Tibial nerve (tissue), 4 donors: ENCODE data around the gene ACAD11. TPM values are rescaled to one million over a fixed set of nuclear protein-coding genes. Genes with fewer than 3 reads are reported as not detected.

ENCODE experiments used
- DNase-seq, 2 donors: peaks; one replicate each; pipeline ENCODE4 v3.0.0-alpha.2; 2019; ENCODE audit warnings: low spot score in 2 of 2
- H3K27ac ChIP-seq, 4 donors: fragments of 200-600 bp; sonication (generic) in 3 of 4; one replicate each; pipeline ENCODE4 v1.5.1; 2017 to 2019; ENCODE audit warnings: mild to moderate bottlenecking in 1 of 4
- H3K27me3 ChIP-seq, 2 donors: fragments of 200-600 bp; sonication (generic) in 1 of 2; one replicate each; pipeline versions ENCODE4 v1.5.1 to v1.6.0; 2017 to 2019
- H3K36me3 ChIP-seq, 3 donors: fragments of 200-600 bp; sonication (generic); one replicate each; pipeline ENCODE4 v1.5.1; 2018 to 2019
- H3K4me1 ChIP-seq, 4 donors: fragments of 200-600 bp; sonication (generic) in 3 of 4; one replicate each; pipeline ENCODE4 v1.5.1; 2017 to 2019
- H3K4me3 ChIP-seq, 4 donors: fragments of 200-600 bp; sonication (generic) in 3 of 4; one replicate each; pipeline ENCODE4 v1.5.1; 2017 to 2019; ENCODE audit warnings: mild to moderate bottlenecking in 1 of 4, moderate library complexity in 1 of 4
- H3K9me3 ChIP-seq, 4 donors: fragments of 200-600 bp; sonication (generic) in 3 of 4; one replicate each; pipeline ENCODE4 v1.5.1; 2017 to 2019
- CTCF ChIP-seq, 5 experiments: fragments of 200-600 bp in 3 of 5; fragments of 450-650 bp in 2 of 5; sonication (generic) in 3 of 5; IDR thresholded peaks; one replicate each; pipeline ENCODE4 v1.5.1; 2016 to 2019; ENCODE audit warnings: antibody characterized with exemption in 5 of 5, mild to moderate bottlenecking in 3 of 5, moderate library complexity in 2 of 5
- EP300 ChIP-seq, 2 donors: sonication (generic); formaldehyde crosslinking; IDR thresholded peaks; one replicate each; pipeline ENCODE4 v1.6.1; 2017; ENCODE audit warnings: antibody characterized with exemption in 2 of 2, mild to moderate bottlenecking in 1 of 2
- POLR2A ChIP-seq, 2 donors: fragments of 450-650 bp; IDR thresholded peaks; one replicate each; pipeline ENCODE4 v1.6.1; 2017; ENCODE audit warnings: antibody characterized with exemption in 2 of 2, mild to moderate bottlenecking in 2 of 2, moderate library complexity in 2 of 2
- WGBS, 2 donors: methylation state at CpG; one replicate each; pipeline ENCODE4 v1.1.5; 2018; 5-methylcytosine and 5-hydroxymethylcytosine counted together
- total RNA-seq, 4 donors: library from RNA; depleted of rRNA; stranded (reverse); fragments of >200 nt; gene quantifications; one replicate each; pipeline ENCODE4 v1.1.0, GENCODE V29; 2016

Gene ACAD11
- total RNA-seq, 4 donors from 2014 or later: 39.2 to 69.9 (median 59.4) TPM

DNA sequence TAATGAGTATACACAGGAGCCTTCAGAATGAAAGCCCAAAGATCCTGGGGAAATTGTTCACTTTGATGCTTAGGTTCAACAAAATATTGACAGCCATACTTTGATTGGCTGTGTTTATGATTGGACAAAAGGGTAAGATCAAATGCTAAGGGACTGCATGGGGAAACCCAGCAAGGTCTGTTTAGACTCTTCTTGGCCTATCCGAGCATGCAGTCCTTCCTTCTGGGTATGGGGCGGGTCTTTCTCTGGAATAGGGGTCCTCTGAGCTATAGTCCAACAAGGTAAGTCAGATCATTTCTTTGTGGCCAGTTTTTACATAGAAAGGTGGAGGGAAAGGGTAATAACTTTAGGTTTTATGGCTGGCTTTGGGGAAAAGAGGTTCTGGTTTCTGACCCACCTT lies 115.5 kb downstream of the ACAD11 start:
- DNase-seq: no peak
- TF ChIP-seq POLR2A (IDR thresholded peaks at IDR 0.05): no peak
- TF ChIP-seq EP300 (IDR thresholded peaks at IDR 0.05): no peak
- no peak for TF ChIP-seq CTCF (IDR thresholded peaks at IDR 0.05)
- Histone ChIP-seq H3K27me3 (no peaks in the 10 kb centered on the region), H3K36me3 (peaks cover 0 to 24% (median 4%) of the 10 kb centered on the region in 3 donors), H3K27ac (no peak overlapping the region), H3K4me1 (peaks cover 0 to 27% (median 4%) of the 10 kb centered on the region in 4 donors), H3K9me3 (no peaks in the 10 kb centered on the region), H3K4me3 (no peak overlapping the region)
- 96 to 100% methylated on average over 2 of the region's 2 CpGs for WGBS, 2 donors

DNA sequence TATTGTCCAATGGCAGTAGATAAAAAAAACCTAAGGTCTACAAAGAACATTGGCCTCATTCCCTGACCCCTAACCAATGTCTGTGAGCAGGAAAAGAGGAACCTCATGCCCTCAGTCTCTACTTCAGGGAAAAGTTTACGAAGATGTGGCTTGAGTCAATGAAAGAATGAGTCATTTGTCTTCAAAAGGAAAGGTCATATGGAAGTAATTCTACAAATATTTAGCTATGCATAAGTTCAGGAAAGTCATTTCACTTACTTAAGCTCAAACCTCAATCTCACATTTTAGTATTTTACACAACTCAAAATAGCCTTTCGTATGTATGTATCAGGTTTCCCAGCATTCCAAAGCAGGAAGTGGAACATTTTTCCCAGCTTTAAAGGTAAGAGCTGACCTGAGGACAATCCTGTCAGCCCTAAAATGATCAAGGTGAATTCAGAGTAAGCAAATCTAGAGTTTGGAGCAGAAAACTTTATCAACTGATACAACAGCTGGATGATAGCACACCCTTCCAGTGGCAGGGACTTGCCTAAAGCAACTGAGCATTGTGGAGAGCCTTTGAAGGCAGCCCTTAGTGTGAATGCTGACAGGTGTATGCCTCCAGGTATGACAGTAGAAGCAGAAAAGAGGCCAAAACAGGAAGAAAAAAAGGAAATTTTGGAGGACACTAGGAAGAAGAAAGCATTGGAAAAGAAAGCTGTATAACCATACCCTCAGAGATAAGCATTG lies 116.4 kb downstream of the ACAD11 start:
- WGBS, 2 donors: 45 to 51% methylated on average over 2 of the region's 2 CpGs

DNA sequence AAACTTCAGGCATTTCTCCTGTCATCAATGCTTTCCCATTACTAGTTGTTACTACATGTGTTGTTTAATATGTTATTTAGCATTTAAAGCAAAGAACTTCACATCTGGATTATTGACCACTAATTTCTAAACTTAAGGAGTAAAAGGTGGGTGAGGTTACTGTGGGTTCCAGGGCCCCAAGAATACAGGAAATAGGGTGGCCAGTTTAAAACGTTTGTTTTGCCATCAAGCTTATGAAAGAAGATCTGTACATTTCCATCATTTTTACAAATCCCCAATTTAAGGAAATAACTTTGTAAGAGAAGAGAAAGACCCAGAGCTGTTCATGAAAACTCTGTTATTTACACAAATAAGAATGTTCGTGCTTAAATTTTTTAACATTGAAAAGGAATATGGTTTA lies 117.0 kb downstream of the ACAD11 start:
- no peaks in the 10 kb centered on the region for H3K9me3 ChIP-seq
- no peak for DNase-seq
- H3K27me3 ChIP-seq: no peaks in the 10 kb centered on the region
- peaks cover 0 to 27% (median 4%) of the 10 kb centered on the region in 4 donors for H3K4me1 ChIP-seq
- no peak for TF ChIP-seq CTCF (IDR thresholded peaks at IDR 0.05)
- TF ChIP-seq EP300 (IDR thresholded peaks at IDR 0.05): no peak
- TF ChIP-seq POLR2A (IDR thresholded peaks at IDR 0.05): no peak
- WGBS, 2 donors: 37 to 43% methylated on average over 2 of the region's 2 CpGs
- H3K4me3 ChIP-seq: no peak overlapping the region
- H3K36me3 ChIP-seq: peaks cover 0 to 40% (median 4%) of the 10 kb centered on the region in 3 donors
- no peak overlapping the region for H3K27ac ChIP-seq

More for the DNA sequence above, 116.4 kb downstream of the ACAD11 start:
- H3K9me3 ChIP-seq: no peaks in the 10 kb centered on the region
- peaks cover 0 to 27% (median 4%) of the 10 kb centered on the region in 4 donors for H3K4me1 ChIP-seq
- no peaks in the 10 kb centered on the region for H3K27me3 ChIP-seq
- peak overlapping the region in 2 of 4 donors; percentile 35 to 70 for H3K27ac ChIP-seq
- no peak for DNase-seq
- TF ChIP-seq CTCF (IDR thresholded peaks at IDR 0.05): no peak
- TF ChIP-seq POLR2A (IDR thresholded peaks at IDR 0.05): no peak
- peak in 1 of 2 donors; percentile 62 for TF ChIP-seq EP300 (IDR thresholded peaks at IDR 0.05)
- H3K36me3 ChIP-seq: peaks cover 0 to 34% (median 4%) of the 10 kb centered on the region in 3 donors
- no peak overlapping the region for H3K4me3 ChIP-seq

- H3K27me3 ChIP-seq: no peaks in the 10 kb centered on the region
- H3K4me1 ChIP-seq: peaks cover 0 to 13% (median 4%) of the 10 kb centered on the region in 4 donors
- no peak overlapping the region for H3K27ac ChIP-seq
- no peaks in the 10 kb centered on the region for H3K9me3 ChIP-seq
- H3K4me3 ChIP-seq: no peak overlapping the region
- TF ChIP-seq EP300 (IDR thresholded peaks at IDR 0.05) (no peak), POLR2A (IDR thresholded peaks at IDR 0.05) (no peak), CTCF (IDR thresholded peaks at IDR 0.05) (no peak)
- no peak for DNase-seq
- peaks cover 0 to 59% (median 4%) of the 10 kb centered on the region in 3 donors for H3K36me3 ChIP-seq
- 70 to 90% methylated on average over 3 of the region's 3 CpGs for WGBS, 2 donors
Measured at GRCh38 chr3:132539681-132540080, 119.9 kb downstream of the ACAD11 start.

DNA sequence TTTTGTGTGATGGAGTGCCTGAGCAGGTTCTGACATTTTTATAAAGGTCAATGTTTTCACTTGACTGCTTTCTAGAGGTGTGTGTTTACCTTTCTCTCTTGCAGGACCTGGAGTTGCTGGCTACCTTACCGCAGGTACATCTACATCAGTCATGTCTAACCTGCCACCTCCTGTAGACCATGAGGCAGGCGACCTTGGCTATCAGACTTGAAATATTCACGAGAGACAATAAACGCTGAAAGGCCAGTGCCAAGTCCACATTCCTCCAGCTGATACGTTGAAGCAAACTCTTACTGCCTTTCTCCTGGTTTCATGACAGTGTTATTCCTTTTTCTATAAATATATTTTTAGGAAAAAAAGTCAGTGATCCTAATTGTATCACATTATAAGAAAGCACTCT lies 121.5 kb downstream of the ACAD11 start:
- Histone ChIP-seq H3K27me3 (no peaks in the 10 kb centered on the region), H3K9me3 (no peaks in the 10 kb centered on the region), H3K4me1 (peaks cover 0 to 8% (median under 1%) of the 10 kb centered on the region in 4 donors), H3K36me3 (peaks cover 0 to 75% (median 4%) of the 10 kb centered on the region in 3 donors), H3K4me3 (no peak overlapping the region), H3K27ac (no peak overlapping the region)
- TF ChIP-seq EP300 (IDR thresholded peaks at IDR 0.05) (no peak), POLR2A (IDR thresholded peaks at IDR 0.05) (no peak), CTCF (IDR thresholded peaks at IDR 0.05) (no peak)
- WGBS, 2 donors: 79 to 80% methylated on average over 5 of the region's 5 CpGs
- DNase-seq: no peak
